HAP-1 (cell line): Measurements from ENCODE around the gene RNF225.

Experiments
- DNase-seq, 2 experiments: peaks; one replicate each; pipeline ENCODE4 v3.0.0-alpha.2; 2016 to 2020; ENCODE audit warnings: low spot score in 2 of 2
- H3K27me3 ChIP-seq: fragments of 250-450 bp; sonication (Bioruptor Pico); 2 replicates; pipeline ENCODE4 v1.5.1; 2020; ENCODE audit warnings: low read depth, mild to moderate bottlenecking, moderate library complexity
- H3K36me3 ChIP-seq: fragments of 250-450 bp; sonication (Bioruptor Pico); replicated peaks from 2 replicates; pipeline ENCODE4 v1.5.1; 2020; ENCODE audit warnings: mild to moderate bottlenecking
- H3K4me1 ChIP-seq: fragments of 250-450 bp; sonication (Bioruptor Pico); 2 replicates; pipeline ENCODE4 v1.5.1; 2020; ENCODE audit warnings: mild to moderate bottlenecking
- H3K4me3 ChIP-seq: fragments of 250-450 bp; sonication (Bioruptor Pico); 2 replicates; pipeline ENCODE4 v1.5.1; 2020; ENCODE audit warnings: mild to moderate bottlenecking, moderate library complexity
- H3K9me3 ChIP-seq: fragments of 250-450 bp; sonication (Bioruptor Pico); 2 replicates; pipeline ENCODE4 v1.5.1; 2020; ENCODE audit warnings: mild to moderate bottlenecking, moderate library complexity
- in situ Hi-C: fragments of 300-500 bp; cut with MboI; formaldehyde crosslinking; loops from 3 replicates; pipeline ENCODE4 v1.14.3; 2020; ENCODE audit warnings: low sequenced_read_pairs, inconsistent platforms, mixed read lengths

Gene RNF225

GRCh38 chr19:58355215-58355796, 40.1 kb upstream of the RNF225 start:
- H3K36me3 ChIP-seq: no peaks in the 10 kb centered on the region
- no peak overlapping the region for H3K4me3 ChIP-seq
- no peaks in the 10 kb centered on the region for H3K27me3 ChIP-seq
- in situ Hi-C loops: no loop called here
- no peak for DNase-seq
- H3K9me3 ChIP-seq: no peaks in the 10 kb centered on the region
- H3K4me1 ChIP-seq: no peaks in the 10 kb centered on the region

- no peak for DNase-seq
- no peak overlapping the region for H3K4me3 ChIP-seq
Measured at GRCh38 chr19:58355908-58356765, 39.3 kb upstream of the RNF225 start.

GRCh38 chr19:58356766-58357480, 38.5 kb upstream of the RNF225 start:
- Histone ChIP-seq H3K9me3 (no peaks in the 10 kb centered on the region), H3K27me3 (no peaks in the 10 kb centered on the region), H3K36me3 (no peaks in the 10 kb centered on the region), H3K4me1 (peaks cover 6% of the 10 kb centered on the region; the same call in 1 of the 2 replicates), H3K4me3 (no peak overlapping the region)
- in situ Hi-C loops: no loop called here
- DNase-seq: no peak

More at GRCh38 chr19:58355908-58356765, 39.3 kb upstream of the RNF225 start:
- Histone ChIP-seq H3K9me3 (no peaks in the 10 kb centered on the region), H3K27me3 (no peaks in the 10 kb centered on the region), H3K36me3 (no peaks in the 10 kb centered on the region), H3K4me1 (no peaks in the 10 kb centered on the region; the same call in 1 of the 2 replicates)
- in situ Hi-C loops: no loop called here

GRCh38 chr19:58357481-58358145, 37.8 kb upstream of the RNF225 start:
- DNase-seq: no peak
- Histone ChIP-seq H3K27me3 (no peaks in the 10 kb centered on the region), H3K9me3 (no peaks in the 10 kb centered on the region), H3K4me1 (peaks cover 6% of the 10 kb centered on the region; the same call in 1 of the 2 replicates), H3K4me3 (no peak overlapping the region), H3K36me3 (peaks cover 3% of the 10 kb centered on the region; the same call in 1 of the 2 replicates)
- in situ Hi-C loops: no loop called here

GRCh38 chr19:58361900-58362271, 33.6 kb upstream of the RNF225 start:
- H3K4me3 ChIP-seq: peak overlapping the region; percentile 92
- no peaks in the 10 kb centered on the region for H3K9me3 ChIP-seq
- no peaks in the 10 kb centered on the region for H3K27me3 ChIP-seq
- in situ Hi-C loops: no loop called here
- peaks cover 3% of the 10 kb centered on the region; the same call in 1 of the 2 replicates for H3K36me3 ChIP-seq
- peaks cover 6% of the 10 kb centered on the region; the same call in 1 of the 2 replicates for H3K4me1 ChIP-seq
- peak; percentile 8 to 65 for DNase-seq

- in situ Hi-C loops: no loop called here
- Histone ChIP-seq H3K4me1 (peaks cover 6% of the 10 kb centered on the region; the same call in 1 of the 2 replicates), H3K4me3 (peak within 1 kb of the TSS; percentile 92), H3K27me3 (no peaks in the 10 kb centered on the region), H3K36me3 (peaks cover 3% of the 10 kb centered on the region; the same call in 1 of the 2 replicates), H3K9me3 (no peaks in the 10 kb centered on the region)
- DNase-seq: peak; percentile 90 to 98
Measured at GRCh38 chr19:58362272-58362994, 33.0 kb upstream of the RNF225 start, which contains the start of gene ZNF497. Gene ZNF497, minus strand, starts transcription at chr19:58362751. Its CDS starts 5,116 bp downstream, at chr19:58357635.

GRCh38 chr19:58364146-58364545, 31.3 kb upstream of the RNF225 start:
- Histone ChIP-seq H3K4me3 (no peak overlapping the region), H3K4me1 (peaks cover 6% of the 10 kb centered on the region; the same call in 1 of the 2 replicates), H3K9me3 (no peaks in the 10 kb centered on the region), H3K27me3 (no peaks in the 10 kb centered on the region), H3K36me3 (peaks cover 3% of the 10 kb centered on the region; the same call in 1 of the 2 replicates)
- in situ Hi-C loops: no loop called here
- DNase-seq: no peak

GRCh38 chr19:58366585-58367430, 28.6 kb upstream of the RNF225 start:
- Histone ChIP-seq H3K9me3 (no peaks in the 10 kb centered on the region), H3K36me3 (peaks cover 3% of the 10 kb centered on the region; the same call in 1 of the 2 replicates), H3K4me3 (no peak overlapping the region), H3K4me1 (peaks cover under 1% of the 10 kb centered on the region; the same call in 1 of the 2 replicates), H3K27me3 (no peaks in the 10 kb centered on the region)
- DNase-seq: no peak
- in situ Hi-C loops: no loop called here

GRCh38 chr19:58367698-58368454, 27.6 kb upstream of the RNF225 start:
- DNase-seq: no peak
- Histone ChIP-seq H3K9me3 (no peaks in the 10 kb centered on the region), H3K27me3 (no peaks in the 10 kb centered on the region), H3K36me3 (no peaks in the 10 kb centered on the region), H3K4me3 (no peak overlapping the region), H3K4me1 (no peaks in the 10 kb centered on the region)
- in situ Hi-C loops: no loop called here

GRCh38 chr19:58368561-58369360, 26.7 kb upstream of the RNF225 start:
- no peaks in the 10 kb centered on the region for H3K36me3 ChIP-seq
- H3K9me3 ChIP-seq: no peaks in the 10 kb centered on the region
- no peaks in the 10 kb centered on the region for H3K4me1 ChIP-seq
- no peak overlapping the region for H3K4me3 ChIP-seq
- no peak for DNase-seq
- in situ Hi-C loops: no loop called here
- H3K27me3 ChIP-seq: no peaks in the 10 kb centered on the region
